ENCODE data around the gene PKP1. TPM values are rescaled to one million over a fixed set of nuclear protein-coding genes. Genes with fewer than 3 reads are reported as not detected.

PKP1 gene
- total and polyA plus RNA-seq, 2 experiments from 2014 or later = 0.19 to 0.83 TPM

GRCh38 chr1:201346337-201346939 is 63.1 kb downstream of the PKP1 start:
- H2AFZ ChIP-seq = no peak overlapping the region

More at GRCh38 chr1:201346337-201346939, 63.1 kb downstream of the PKP1 start:
- H3K27ac Mint-ChIP-seq = no peak overlapping the region; the same call in 1 of the 2 replicates
- ATAC-seq = peak; percentile 45
- Histone ChIP-seq H4K20me1 (replicated peaks; ENCODE audit: insufficient read depth) (no peaks in the 10 kb centered on the region), H3K9me2 (ENCODE audit: insufficient read depth) (peaks cover 6% of the 10 kb centered on the region; the same call in 1 of the 2 replicates), H3K79me2 (replicated peaks; ENCODE audit: insufficient read depth) (no peaks in the 10 kb centered on the region), H3K4me2 (no peak overlapping the region), H3K27ac (ENCODE audit: low read depth) (no peak overlapping the region), H3K36me3 (ENCODE audit: insufficient read depth) (no peaks in the 10 kb centered on the region; the same call in 1 of the 2 replicates), H3K4me3 (no peak overlapping the region), H3F3A (replicated peaks; ENCODE audit: low read depth) (peaks cover 4% of the 10 kb centered on the region; the same call in 1 of the 2 replicates), H3K4me1 (ENCODE audit: insufficient read depth) (peaks cover 19% of the 10 kb centered on the region), H3K27me3 (ENCODE audit: insufficient read depth) (no peaks in the 10 kb centered on the region)
- H3K9me3 Mint-ChIP-seq = peaks cover 1% of the 10 kb centered on the region; the same call in 2 of the 3 replicates
- TF ChIP-seq EZH2 (IDR thresholded peaks at IDR 0.05; ENCODE audit: low read depth, unreplicated experiment) = no peak
- 0 out of 2 replicates have a peak, but pooled peaks have one; percentile 22 for TF ChIP-seq ZNF462 (CRISPR knock-in tag; IDR thresholded peaks at IDR 0.05)
- peak; percentile 74 to 80 for TF ChIP-seq CTCF (conservative IDR thresholded peaks at IDR 0.05; ENCODE audit: low read depth in 2 of 2)
- TF ChIP-seq POLR2AphosphoS5 (IDR thresholded peaks at IDR 0.05; ENCODE audit: low read depth) = no peak
- TF ChIP-seq NANOG (IDR thresholded peaks at IDR 0.05; ENCODE audit: borderline replicate concordance) = no peak
- no peak for TF ChIP-seq ZNF331 (CRISPR knock-in tag; IDR thresholded peaks at IDR 0.05; ENCODE audit: low read depth)
- TF ChIP-seq STAT1 (IDR thresholded peaks at IDR 0.05; ENCODE audit: unreplicated experiment) = no peak
- TF ChIP-seq ZNF114 (CRISPR knock-in tag; IDR thresholded peaks at IDR 0.05) = no peak
- TF ChIP-seq CREB1 (CRISPR knock-in tag; IDR thresholded peaks at IDR 0.05; ENCODE audit: low read depth) = no peak
- H3K36me3 Mint-ChIP-seq (ENCODE audit: low read depth) = no peaks in the 10 kb centered on the region
- peak; percentile 88 for DNase-seq (ENCODE audit: low spot score)
- peaks cover 36% of the 10 kb centered on the region for H3K4me1 Mint-ChIP-seq
- peaks cover 10% of the 10 kb centered on the region for H3K27me3 Mint-ChIP-seq (ENCODE audit: insufficient read depth, low read depth, poor library complexity)
- H3K4me3 Mint-ChIP-seq = peak overlapping the region; percentile 16; the same call in 2 of the 3 replicates
